Stimulated activated CD8-positive, alpha-beta memory T cell treated with anti-CD3 and anti-CD28 coated beads, Interleukin-15, amount 100 ng/mL, for 4 hours (primary cell): ENCODE results near the gene RPTOR.

Experiments
- DNase-seq, 2 donors: peaks; one replicate each; pipeline ENCODE4 v3.0.0-alpha.2; 2020; ENCODE audit warnings: low read depth in 2 of 2

The RPTOR gene

DNA sequence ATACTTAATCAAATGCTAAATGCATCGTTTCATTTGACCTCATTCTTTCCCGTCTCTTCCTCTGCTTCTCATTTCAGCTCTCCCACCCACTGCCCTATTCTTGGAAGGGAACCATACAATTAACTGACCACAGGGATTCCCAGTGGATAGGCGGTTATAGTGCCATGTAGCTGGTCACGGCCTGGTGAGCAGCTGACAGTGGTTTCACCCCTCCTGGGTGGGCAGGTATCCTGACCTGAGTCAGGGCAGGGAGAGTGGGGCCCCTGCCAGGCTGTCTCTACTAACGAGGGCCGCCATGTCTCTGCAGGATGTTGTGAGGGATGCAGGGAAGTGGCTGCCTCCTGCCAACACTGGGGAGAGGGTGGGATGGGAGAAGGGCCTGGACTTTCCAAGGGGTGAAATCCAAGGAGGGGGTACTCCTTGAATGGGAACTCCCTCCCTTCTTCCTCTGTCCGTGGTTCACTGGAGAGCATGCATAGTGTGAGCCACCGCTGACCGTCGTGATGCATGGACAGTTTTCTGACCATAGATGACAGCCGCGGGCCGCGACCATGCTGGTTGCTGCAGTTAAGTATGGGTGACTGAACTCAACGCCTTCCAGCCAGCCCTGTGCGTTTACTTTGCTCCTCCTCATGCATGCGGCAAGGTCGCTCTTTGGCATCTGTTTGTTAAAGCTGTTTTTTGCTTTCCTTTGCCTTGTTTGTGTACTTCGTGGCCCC, 95.9 kb downstream of the RPTOR start:
- DNase-seq: no peak

- no peak for DNase-seq
Observed at GRCh38 chr17:80643326-80644099, 98.9 kb downstream of the RPTOR start.

GRCh38 chr17:80644536-80644935, 99.9 kb downstream of the RPTOR start:
- no peak for DNase-seq

- no peak for DNase-seq
Observed at GRCh38 chr17:80645706-80646325, 101.2 kb downstream of the RPTOR start.

GRCh38 chr17:80646328-80646727, 101.7 kb downstream of the RPTOR start:
- no peak for DNase-seq

GRCh38 chr17:80647746-80648145, 103.1 kb downstream of the RPTOR start:
- no peak for DNase-seq

- DNase-seq: no peak
Observed at GRCh38 chr17:80649200-80649644, 104.6 kb downstream of the RPTOR start.

DNA sequence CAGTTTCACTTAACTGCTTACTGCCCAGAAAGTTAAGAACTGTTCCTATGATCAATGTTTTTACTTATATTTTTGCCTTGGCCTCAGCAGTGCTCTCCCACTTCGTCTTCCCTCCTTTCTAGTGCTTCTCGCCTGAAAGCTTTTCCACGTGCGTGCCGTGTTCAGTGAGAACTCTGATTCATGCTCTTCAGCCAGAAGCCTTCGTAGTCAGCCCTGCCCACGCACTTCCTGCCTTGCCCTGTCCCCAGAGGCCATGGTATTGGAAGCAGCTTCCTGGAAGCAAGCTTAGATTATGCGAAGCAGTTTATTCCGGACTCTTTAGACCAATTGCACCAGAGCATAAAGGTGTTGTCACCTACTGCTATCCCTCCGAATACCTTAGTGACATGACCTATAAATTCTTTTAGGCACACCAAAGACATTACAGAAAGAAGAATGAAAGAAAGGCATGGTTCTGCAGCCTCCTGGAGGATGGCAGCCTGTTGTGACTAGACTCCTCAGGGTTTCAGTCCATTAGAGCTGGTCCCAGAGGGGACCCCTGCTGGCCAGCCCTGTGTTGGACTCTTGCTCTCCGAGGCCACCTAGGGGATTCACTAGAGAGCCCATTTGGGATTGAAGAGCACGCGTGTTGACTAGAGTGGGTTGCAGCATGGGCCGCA, 105.2 kb downstream of the RPTOR start:
- DNase-seq: peak; percentile 40 to 74

GRCh38 chr17:80650331-80650672, 105.7 kb downstream of the RPTOR start:
- DNase-seq: no peak

DNA sequence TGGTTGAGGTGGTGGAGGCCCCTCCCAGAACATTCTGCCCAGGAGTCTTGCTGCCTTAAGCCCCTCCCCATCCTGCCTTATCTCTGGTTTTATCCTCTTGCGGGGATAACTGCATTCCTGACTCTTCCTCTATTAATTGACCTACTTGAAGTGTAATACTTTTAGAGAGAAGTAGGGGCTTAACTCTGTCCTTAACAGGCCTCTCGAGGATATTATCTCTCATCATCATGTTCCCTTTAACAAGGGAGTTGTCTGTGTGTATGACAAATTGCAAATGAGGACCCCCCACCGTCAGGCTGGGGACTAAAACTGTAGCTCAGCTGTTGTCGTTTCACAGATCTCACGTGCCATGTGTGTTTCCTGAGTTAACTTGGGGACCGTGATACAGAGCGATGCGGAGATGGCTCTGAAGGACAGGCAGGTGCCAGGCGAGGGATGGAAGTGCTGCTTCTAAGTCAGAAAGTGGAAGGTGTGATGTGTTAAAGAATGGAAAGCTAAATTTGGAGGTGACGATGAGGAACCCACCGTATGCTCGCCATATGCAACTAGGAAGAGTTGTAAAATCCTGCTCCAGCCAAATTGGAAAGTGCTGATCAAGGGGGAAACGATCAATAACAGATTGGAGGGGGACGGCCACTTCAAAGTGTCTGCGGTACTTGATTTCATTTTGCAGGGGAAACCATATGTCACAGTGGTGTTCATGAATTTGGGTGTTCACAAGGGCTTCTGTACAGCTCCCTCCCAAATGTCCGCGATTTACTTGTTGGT, 106.3 kb downstream of the RPTOR start:
- no peak for DNase-seq

DNA sequence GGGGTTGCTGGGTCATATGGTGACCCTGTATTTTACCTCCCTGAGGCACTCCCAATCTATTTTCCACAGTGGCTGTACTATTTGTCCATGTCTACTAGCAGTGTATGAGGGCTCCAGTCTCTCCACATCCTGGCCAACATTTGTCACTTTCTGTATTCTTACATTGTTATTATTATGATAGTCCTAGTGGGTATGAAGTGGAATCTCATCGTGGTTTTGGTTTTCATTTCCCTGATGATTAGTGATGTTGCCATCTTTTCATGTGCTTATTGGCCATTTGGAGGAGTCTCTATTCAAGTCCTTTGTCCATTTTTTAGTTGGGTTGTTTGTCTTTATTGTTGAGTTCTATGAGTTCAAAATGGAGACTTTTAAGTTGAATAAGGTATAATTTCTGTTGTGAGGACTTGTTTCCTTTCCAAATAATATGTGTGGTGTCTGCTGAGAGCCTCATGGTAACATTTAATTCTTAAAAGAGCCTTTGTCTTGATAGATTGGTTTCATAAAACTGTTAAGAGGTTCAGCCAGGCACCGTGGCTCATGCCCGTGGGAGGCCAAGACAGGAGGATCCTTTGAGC, 108.2 kb downstream of the RPTOR start:
- DNase-seq: no peak

DNA sequence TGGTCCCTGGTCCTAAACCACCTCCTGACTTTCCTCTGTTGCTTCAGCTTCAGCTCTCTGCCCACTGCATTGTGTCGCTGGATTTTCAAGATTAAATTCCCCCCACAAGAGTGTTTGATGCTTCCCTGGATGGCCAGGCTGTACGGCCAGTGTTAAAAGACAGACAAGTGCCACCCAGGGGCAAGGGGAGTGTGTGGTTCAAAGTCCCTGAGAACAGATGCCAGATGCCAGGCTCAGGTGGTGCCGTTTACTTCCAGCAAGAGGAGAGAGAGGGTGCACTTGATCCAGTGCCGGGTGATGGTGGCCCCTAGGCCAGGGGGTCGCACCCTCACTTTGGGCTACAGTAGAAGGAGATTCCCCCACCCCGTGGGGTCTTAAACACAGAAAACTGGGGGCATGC, 109.2 kb downstream of the RPTOR start:
- DNase-seq: no peak

DNA sequence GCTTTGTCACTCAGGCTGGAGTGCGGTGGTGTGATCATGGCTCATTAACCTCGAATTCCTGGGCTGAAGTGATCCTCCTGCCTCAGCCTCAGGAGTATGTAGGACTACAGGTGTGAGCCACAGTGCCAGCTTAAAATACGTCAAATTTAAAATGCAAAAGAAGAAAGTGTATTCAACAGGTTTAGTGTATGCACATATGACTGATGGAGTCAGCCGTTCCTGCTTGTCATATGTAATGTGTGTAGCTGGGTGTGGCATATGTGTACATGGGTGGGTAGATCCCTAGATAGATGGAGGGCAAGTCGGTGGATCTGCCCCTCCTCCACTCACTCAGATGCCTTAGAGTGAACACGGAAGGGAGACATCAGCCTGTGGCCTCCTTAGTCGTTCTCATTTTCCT, 111.0 kb downstream of the RPTOR start:
- no peak for DNase-seq

GRCh38 chr17:80656590-80656989, 112.0 kb downstream of the RPTOR start:
- no peak for DNase-seq

DNA sequence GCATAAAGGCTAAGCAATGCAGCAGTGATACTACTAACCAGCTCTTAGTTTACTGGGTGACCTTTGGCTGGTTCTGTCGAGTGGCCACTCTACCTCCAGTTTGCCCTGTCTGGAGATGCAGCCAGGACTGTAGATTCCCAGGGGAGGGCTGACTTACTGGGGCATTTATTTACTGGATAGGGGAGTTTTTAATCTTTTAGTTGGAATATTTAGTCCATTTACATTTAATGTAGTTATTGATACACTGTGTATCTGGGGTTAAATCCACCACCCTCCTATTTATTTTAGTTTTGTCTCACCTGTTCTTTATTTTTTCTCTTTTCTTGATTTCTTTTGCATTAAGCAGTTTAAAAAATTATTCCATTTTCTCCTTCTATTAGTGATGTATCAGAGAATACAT, 112.9 kb downstream of the RPTOR start:
- DNase-seq: no peak

GRCh38 chr17:80658821-80659220, 114.2 kb downstream of the RPTOR start:
- DNase-seq: no peak

DNA sequence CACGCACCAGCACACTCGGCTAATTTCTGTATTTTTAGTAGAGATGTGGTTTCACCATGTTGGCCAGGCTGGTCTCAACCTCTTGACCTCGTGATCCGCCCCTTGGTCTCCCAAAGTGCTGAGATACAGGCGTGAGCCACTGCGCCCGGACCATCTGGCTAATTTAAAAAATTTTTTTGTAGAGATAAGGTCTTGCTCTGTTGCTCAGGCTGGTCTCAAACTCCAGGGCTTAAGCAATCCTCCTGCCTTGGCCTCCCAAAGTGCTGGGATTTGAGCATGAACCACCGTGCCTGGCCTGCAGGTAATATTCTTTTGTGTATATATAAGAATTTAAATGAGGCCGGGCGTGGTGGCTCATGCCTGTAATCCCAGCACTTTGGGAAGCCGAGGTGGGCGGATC, 115.0 kb downstream of the RPTOR start:
- DNase-seq: no peak

- no peak for DNase-seq
Observed at GRCh38 chr17:80660527-80661198, 116.0 kb downstream of the RPTOR start.

- no peak for DNase-seq
Observed at GRCh38 chr17:80662557-80662956, 117.9 kb downstream of the RPTOR start.

DNA sequence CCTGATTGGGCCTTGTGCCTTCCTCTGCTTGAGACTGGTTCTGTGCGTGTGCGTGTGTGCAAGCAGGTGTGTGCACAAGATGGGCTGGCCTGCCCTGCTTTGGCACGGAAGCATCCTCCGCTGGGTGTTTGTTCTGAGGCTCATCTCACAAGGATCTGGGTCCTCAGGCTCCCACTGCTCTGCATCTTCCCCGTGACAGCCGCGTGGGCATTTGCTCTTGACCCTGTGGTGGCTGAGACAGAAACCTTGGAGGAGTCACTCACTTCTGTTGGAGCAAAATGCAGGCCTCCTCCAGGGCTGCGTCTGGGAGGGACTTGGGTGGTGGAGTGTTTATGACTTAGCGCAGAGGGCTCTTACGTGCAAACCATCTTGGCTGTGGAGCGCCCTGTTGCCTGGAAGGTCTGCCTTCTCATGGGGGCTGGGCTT, 119.2 kb downstream of the RPTOR start:
- no peak for DNase-seq
